Hepatocyte (in vitro differentiated cells): ENCODE results near the gene ATP13A3. TPM values are rescaled to one million over a fixed set of nuclear protein-coding genes. Genes with fewer than 3 reads are reported as not detected.
"Not testable (repeated sequence)": the region's sequence is repeated elsewhere in the genome, so short reads cannot be mapped to it uniquely, and the experiment has no call there.

Experiments used
- DNase-seq: peaks from one replicate; pipeline ENCODE4 v3.0.0-alpha.2; 2016; ENCODE audit warnings: low spot score
- H2AFZ ChIP-seq: fragments of 200-600 bp; sonication (generic); 2 replicates; pipeline ENCODE4 v1.6.0; 2016; ENCODE audit warnings: antibody characterized with exemption, mild to moderate bottlenecking
- H3K27ac ChIP-seq: fragments of 200-600 bp; sonication (generic); 2 replicates; pipeline ENCODE4 v1.5.1; 2016; ENCODE audit warnings: mild to moderate bottlenecking
- H3K27me3 ChIP-seq: fragments of 200-600 bp; sonication (generic); 2 replicates; pipeline ENCODE4 v1.6.1; 2016
- H3K36me3 ChIP-seq: fragments of 200-600 bp; sonication (generic); replicated peaks from 2 replicates; pipeline ENCODE4 v1.5.1; 2016; ENCODE audit warnings: low read depth; ENCODE audit not compliant: insufficient read depth
- H3K4me1 ChIP-seq: fragments of 200-600 bp; sonication (generic); 2 replicates; pipeline ENCODE4 v1.5.1; 2016; ENCODE audit warnings: mild to moderate bottlenecking, moderate library complexity; ENCODE audit not compliant: insufficient read depth
- H3K4me2 ChIP-seq: fragments of 200-600 bp; sonication (generic); 2 replicates; pipeline ENCODE4 v1.6.0; 2016
- H3K4me3 ChIP-seq: fragments of 200-600 bp; sonication (generic); 2 replicates; pipeline ENCODE4 v1.5.1; 2016; ENCODE audit warnings: mild to moderate bottlenecking
- H3K79me2 ChIP-seq: fragments of 200-600 bp; sonication (generic); 2 replicates; pipeline ENCODE4 v1.6.0; 2017; ENCODE audit warnings: mild to moderate bottlenecking
- H3K9me2 ChIP-seq: fragments of 200-600 bp; sonication (generic); replicated peaks from 2 replicates; pipeline ENCODE4 v1.6.0; 2017; ENCODE audit warnings: mild to moderate bottlenecking; ENCODE audit not compliant: insufficient read depth
- H3K9me3 ChIP-seq: fragments of 200-600 bp; sonication (generic); 2 replicates; pipeline ENCODE4 v1.5.1; 2016; ENCODE audit warnings: low read depth, mild to moderate bottlenecking
- H4K20me1 ChIP-seq: fragments of 200-600 bp; sonication (generic); 2 replicates; pipeline ENCODE4 v1.6.0; 2016; ENCODE audit warnings: mild to moderate bottlenecking; ENCODE audit not compliant: insufficient read depth, poor library complexity, severe bottlenecking
- EZH2 ChIP-seq: fragments of 200-600 bp; sonication (generic); IDR thresholded peaks from 2 replicates; pipeline ENCODE4 v1.6.1; 2016; ENCODE audit warnings: antibody characterized with exemption, mild to moderate bottlenecking, borderline replicate concordance
- EZH2phosphoT487 ChIP-seq: fragments of 200-600 bp; sonication (generic); IDR thresholded peaks from one replicate; pipeline ENCODE4 v1.6.1; 2018; ENCODE audit warnings: antibody characterized with exemption, mild to moderate bottlenecking, low read depth, moderate library complexity; ENCODE audit not compliant: unreplicated experiment, severe bottlenecking
- WGBS: methylation state at CpG from one replicate; pipeline ENCODE4 v1.1.6; 2016; ENCODE audit warnings: low lambda C conversion rate; ENCODE audit errors: missing lambda C conversion rate; 5-methylcytosine and 5-hydroxymethylcytosine counted together
- polyA plus RNA-seq: library from polyadenylated mRNA; unstranded; fragments of >200 nt; fragmentation: Nextera tagmentation; extraction: Ambion mirVana; gene quantifications from 2 replicates; pipeline ENCODE4 v1.2.1, GENCODE V29; 2016
- total RNA-seq: library from RNA; depleted of rRNA; stranded (reverse); fragments of >200 nt; gene quantifications from 2 replicates; pipeline ENCODE4 v1.2.3, GENCODE V29; 2014
- TF ChIP-seq, protein P1 (sequence below): fragments of 200-600 bp; sonication (generic); IDR thresholded peaks from 2 replicates; pipeline ENCODE4 v1.5.1; 2016; ENCODE audit warnings: antibody characterized with exemption, mild to moderate bottlenecking; ENCODE audit not compliant: poor library complexity

The ATP13A3 gene
- total RNA-seq (107 and 131 TPM in 2 replicates), polyA plus RNA-seq (18.3 and 20.5 TPM in 2 replicates)

DNA sequence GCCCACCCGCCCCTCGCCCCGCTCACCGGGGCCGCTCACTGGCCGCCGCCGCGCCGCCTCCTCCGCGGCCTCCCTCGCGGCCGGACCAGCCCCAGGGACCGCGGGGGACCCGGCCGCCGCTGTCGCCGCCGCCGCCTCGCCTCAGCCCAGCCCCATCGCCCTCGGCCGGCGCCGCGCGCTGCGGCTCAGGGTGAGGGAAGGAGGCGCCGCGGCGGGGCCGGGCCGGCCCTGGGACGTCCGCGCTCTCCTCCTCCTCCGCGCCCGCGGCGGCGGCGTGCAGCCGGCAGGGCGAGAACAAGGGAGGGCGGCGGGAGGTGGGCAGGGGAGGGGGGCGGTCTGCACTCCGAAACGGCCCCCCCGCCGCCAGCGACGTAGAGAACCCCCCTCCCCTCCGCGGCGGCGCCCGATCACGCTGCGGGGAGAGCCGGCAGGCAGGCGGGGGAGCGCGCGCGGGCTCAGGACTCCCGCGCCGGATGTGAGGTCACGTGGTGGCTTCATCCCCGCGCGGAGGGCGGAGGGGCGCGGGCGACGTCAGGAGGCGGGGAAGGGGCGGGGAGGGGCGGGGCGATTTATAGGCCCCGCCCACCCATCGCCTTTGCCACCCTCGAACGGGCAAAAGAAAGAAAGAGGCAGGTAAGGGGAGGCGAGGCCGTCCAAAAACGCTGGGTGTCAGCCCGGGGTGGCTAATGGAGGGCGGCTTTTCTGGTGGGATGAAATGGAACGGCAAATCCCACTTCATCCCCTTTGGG, at the start of gene ATP13A3:
Gene ATP13A3, minus strand, starts transcription at position 463 of the 749 bp plus-strand sequence. CDS start 24,812 bp downstream, outside the sequence.
- Histone ChIP-seq H3K79me2 (peaks cover 46% of the 10 kb centered on the region), H3K27me3 (no peaks in the 10 kb centered on the region), H2AFZ (peak within 1 kb of the TSS; percentile 56), H3K4me1 (peaks cover 12% of the 10 kb centered on the region), H3K4me2 (peak within 1 kb of the TSS; percentile 90), H3K9me2 (no peaks in the 10 kb centered on the region), H3K36me3 (no peaks in the 10 kb centered on the region), H4K20me1 (peaks cover 3% of the 10 kb centered on the region), H3K9me3 (no peaks in the 10 kb centered on the region), H3K4me3 (peak within 1 kb of the TSS; percentile 83), H3K27ac (peak within 1 kb of the TSS; percentile 93)
- 9% methylated on average over 10 of the region's 99 CpGs for WGBS
- DNase-seq, result peak; percentile 97
- TF ChIP-seq, protein P1, sequence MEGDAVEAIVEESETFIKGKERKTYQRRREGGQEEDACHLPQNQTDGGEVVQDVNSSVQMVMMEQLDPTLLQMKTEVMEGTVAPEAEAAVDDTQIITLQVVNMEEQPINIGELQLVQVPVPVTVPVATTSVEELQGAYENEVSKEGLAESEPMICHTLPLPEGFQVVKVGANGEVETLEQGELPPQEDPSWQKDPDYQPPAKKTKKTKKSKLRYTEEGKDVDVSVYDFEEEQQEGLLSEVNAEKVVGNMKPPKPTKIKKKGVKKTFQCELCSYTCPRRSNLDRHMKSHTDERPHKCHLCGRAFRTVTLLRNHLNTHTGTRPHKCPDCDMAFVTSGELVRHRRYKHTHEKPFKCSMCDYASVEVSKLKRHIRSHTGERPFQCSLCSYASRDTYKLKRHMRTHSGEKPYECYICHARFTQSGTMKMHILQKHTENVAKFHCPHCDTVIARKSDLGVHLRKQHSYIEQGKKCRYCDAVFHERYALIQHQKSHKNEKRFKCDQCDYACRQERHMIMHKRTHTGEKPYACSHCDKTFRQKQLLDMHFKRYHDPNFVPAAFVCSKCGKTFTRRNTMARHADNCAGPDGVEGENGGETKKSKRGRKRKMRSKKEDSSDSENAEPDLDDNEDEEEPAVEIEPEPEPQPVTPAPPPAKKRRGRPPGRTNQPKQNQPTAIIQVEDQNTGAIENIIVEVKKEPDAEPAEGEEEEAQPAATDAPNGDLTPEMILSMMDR, result no peak
- TF ChIP-seq EZH2phosphoT487 (no peak), EZH2 (no peak)

DNA sequence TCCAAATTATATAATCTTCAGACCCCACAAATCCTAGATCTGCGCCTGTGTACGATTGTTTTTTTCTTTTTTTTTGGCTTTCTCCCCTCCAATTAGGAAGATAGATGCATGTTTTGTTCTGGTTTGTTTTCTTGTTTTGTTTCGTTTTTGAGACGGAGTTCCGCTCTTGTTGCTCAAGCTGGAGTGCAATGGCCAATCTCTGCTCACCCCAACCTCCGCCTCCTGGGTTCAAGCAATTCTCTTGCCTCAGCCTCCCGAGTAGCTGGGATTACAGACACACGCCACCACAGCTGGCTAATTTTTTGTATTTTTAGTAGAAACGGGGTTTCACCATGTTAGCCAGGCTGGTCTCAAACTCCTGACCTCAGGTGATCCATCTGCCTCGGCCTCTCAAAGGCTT, 48.4 kb upstream of the ATP13A3 start:
- not testable (repeated sequence) for H2AFZ ChIP-seq, H3K4me2 ChIP-seq, H3K9me2 ChIP-seq, H3K4me3 ChIP-seq, H3K27me3 ChIP-seq, H4K20me1 ChIP-seq, H3K79me2 ChIP-seq, DNase-seq, H3K36me3 ChIP-seq, H3K9me3 ChIP-seq
- H3K4me1 ChIP-seq, result peaks cover 20% of the 10 kb centered on the region
- 80% methylated on average over 10 of the region's 10 CpGs for WGBS
- H3K27ac ChIP-seq, result peak overlapping the region; percentile 93

DNA sequence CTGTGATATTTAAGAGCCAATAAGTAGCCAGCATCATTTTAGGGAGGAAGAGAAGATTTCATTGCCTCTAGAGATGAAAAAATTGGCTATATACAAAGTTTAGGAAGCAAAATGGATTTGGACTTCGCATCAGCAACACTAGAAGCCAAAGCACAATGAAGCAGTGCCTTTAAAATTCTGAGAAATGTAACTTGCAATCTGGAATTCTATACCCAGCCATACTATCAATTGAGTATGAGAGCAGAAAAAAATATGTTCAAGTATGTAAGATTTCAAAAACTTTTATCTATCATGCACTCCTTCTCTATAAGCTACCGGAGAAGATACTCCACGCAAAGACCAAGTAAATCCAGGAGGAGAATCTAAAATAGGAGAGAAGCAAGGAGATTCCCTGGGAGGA, 47.4 kb upstream of the ATP13A3 start:
- Histone ChIP-seq H3K9me2 (no peaks in the 10 kb centered on the region), H3K27ac (no peak overlapping the region), H4K20me1 (no peaks in the 10 kb centered on the region), H2AFZ (no peak overlapping the region), H3K9me3 (peaks cover 7% of the 10 kb centered on the region), H3K4me2 (no peak overlapping the region), H3K4me1 (peaks cover 20% of the 10 kb centered on the region), H3K4me3 (no peak overlapping the region), H3K79me2 (no peaks in the 10 kb centered on the region), H3K27me3 (no peaks in the 10 kb centered on the region), H3K36me3 (no peaks in the 10 kb centered on the region)
- WGBS, result 93% methylated on average over 3 of the region's 3 CpGs
- no peak for DNase-seq
- TF ChIP-seq EZH2 (no peak), EZH2phosphoT487 (no peak)
- TF ChIP-seq, protein P1, result no peak

DNA sequence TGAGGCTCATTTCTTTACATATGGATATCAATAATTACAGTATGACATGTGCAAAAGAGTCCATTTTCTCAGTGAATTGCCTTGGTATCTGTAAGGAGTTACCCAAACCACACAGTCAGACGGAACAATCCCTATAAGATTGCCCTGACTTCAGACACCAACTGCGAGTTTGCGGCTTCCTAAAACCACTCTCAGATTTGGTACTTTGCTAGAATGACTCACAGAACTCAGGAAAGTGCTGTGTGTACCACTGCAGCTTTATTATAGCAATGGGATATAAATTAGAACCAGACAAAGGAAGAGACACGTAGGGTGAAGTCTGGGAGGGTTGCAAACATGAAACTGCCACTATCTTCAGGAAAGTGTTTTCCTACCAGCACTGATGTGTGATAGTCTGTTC, 45.8 kb upstream of the ATP13A3 start:
- no peaks in the 10 kb centered on the region for H4K20me1 ChIP-seq
- WGBS, result 80% methylated on average over 4 of the region's 4 CpGs
- H3K9me2 ChIP-seq, result no peaks in the 10 kb centered on the region
- DNase-seq, result no peak
- no peaks in the 10 kb centered on the region for H3K36me3 ChIP-seq
- no peaks in the 10 kb centered on the region for H3K27me3 ChIP-seq
- H2AFZ ChIP-seq, result no peak overlapping the region
- peaks cover 7% of the 10 kb centered on the region for H3K9me3 ChIP-seq
- peaks cover 11% of the 10 kb centered on the region for H3K4me1 ChIP-seq
- H3K4me2 ChIP-seq, result no peak overlapping the region
- no peak overlapping the region for H3K27ac ChIP-seq
- TF ChIP-seq EZH2, result no peak
- no peak for TF ChIP-seq EZH2phosphoT487
- TF ChIP-seq, protein P1, result no peak
- no peak overlapping the region for H3K4me3 ChIP-seq
- H3K79me2 ChIP-seq, result no peaks in the 10 kb centered on the region
